IgD-negative memory B cell (primary cell): ENCODE data around the gene JHY. TPM values are rescaled to one million over a fixed set of nuclear protein-coding genes. Genes with fewer than 3 reads are reported as not detected.

Experiments
- H3K27ac Mint-ChIP-seq, 3 donors: one replicate each; pipeline ENCODE4 v1.8.0; 2020 to 2022; ENCODE audit warnings: mild to moderate bottlenecking in 3 of 3, mixed read lengths in 3 of 3, moderate library complexity in 1 of 3
- H3K27me3 Mint-ChIP-seq: one replicate; pipeline ENCODE4 v1.8.0; 2021; ENCODE audit warnings: mixed read lengths
- H3K36me3 Mint-ChIP-seq: one replicate; pipeline ENCODE4 v1.8.0; 2020; ENCODE audit warnings: mild to moderate bottlenecking, mixed read lengths
- H3K4me1 Mint-ChIP-seq, 3 donors: one replicate each; pipeline ENCODE4 v1.8.0; 2020 to 2022; ENCODE audit warnings: mixed read lengths in 3 of 3, mild to moderate bottlenecking in 1 of 3
- H3K4me3 Mint-ChIP-seq, 4 donors: one replicate each; pipeline ENCODE4 v1.8.0; 2020 to 2022; ENCODE audit warnings: mild to moderate bottlenecking in 4 of 4, mixed read lengths in 4 of 4, moderate library complexity in 3 of 4
- H3K9me3 Mint-ChIP-seq, 3 donors: one replicate each; pipeline ENCODE4 v1.8.0; 2020 to 2021; ENCODE audit warnings: mixed read lengths in 3 of 3, mild to moderate bottlenecking in 1 of 3
- polyA plus RNA-seq: library from polyadenylated mRNA; unstranded; fragments of 300-500 nt; fragmentation: Illumina TruSeq; gene quantifications from one replicate; pipeline ENCODE4 v1.2.3, GENCODE V29; 2021

JHY gene
- polyA plus RNA-seq, 1 donor from 2014 or later: 4.3 TPM

DNA sequence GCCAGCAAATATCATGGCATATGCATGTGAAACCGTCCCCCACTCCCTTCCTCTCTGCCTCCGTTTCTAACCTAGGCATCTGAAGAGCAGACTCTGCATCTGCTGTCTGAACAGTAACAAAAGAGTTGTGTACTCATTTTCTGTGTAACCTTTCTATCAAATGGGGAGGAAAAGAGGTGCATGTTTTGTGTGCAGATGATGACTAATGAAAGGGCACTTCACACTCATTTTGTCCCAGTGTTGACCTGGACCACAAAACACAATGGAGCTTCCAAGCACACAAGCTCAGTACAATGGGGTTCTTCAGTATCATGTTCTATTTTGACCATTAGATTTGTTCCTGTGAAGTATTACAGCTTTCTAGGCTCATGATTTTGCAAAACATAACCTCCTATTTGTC is 13.0 kb downstream of the JHY start:
- Mint-ChIP-seq H3K27ac (no peak overlapping the region), H3K27me3 (no peaks in the 10 kb centered on the region), H3K9me3 (no peaks in the 10 kb centered on the region), H3K4me3 (no peak overlapping the region), H3K36me3 (peaks cover 5% of the 10 kb centered on the region), H3K4me1 (peaks cover 0 to 6% (median 2%) of the 10 kb centered on the region in 3 donors)

DNA sequence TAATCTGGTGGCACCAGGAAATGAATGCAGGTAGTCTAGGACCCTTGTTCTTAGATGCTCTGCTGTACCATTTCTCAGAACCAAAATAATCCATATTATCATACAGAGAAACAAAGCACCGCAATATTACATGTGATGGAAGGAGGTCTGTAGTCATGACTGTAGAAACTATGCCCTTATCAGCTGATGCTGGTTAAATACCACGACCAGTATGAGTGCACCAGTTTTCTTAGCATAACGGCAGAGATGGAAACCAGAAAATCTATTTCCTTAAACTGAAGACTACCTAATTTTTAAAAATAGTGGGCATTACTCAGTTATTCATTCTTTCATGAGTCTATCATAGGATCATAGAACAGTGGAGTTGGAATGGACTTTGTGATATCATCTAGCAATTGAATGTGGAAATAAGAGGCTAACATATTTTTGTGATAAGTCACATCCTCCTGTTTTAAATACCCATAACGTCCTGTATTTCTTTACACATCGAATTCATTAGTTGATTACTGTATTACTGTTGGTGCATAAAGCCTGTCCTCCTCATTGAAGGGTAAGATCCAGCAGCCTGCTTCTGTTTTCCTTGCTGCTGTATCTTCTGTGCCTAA is 15.1 kb downstream of the JHY start:
- H3K27ac Mint-ChIP-seq: no peak overlapping the region
- H3K27me3 Mint-ChIP-seq: no peaks in the 10 kb centered on the region
- no peaks in the 10 kb centered on the region for H3K9me3 Mint-ChIP-seq
- H3K4me3 Mint-ChIP-seq: no peak overlapping the region
- H3K36me3 Mint-ChIP-seq: peaks cover 7% of the 10 kb centered on the region
- peaks cover 0 to 2% (median 2%) of the 10 kb centered on the region in 3 donors for H3K4me1 Mint-ChIP-seq

DNA sequence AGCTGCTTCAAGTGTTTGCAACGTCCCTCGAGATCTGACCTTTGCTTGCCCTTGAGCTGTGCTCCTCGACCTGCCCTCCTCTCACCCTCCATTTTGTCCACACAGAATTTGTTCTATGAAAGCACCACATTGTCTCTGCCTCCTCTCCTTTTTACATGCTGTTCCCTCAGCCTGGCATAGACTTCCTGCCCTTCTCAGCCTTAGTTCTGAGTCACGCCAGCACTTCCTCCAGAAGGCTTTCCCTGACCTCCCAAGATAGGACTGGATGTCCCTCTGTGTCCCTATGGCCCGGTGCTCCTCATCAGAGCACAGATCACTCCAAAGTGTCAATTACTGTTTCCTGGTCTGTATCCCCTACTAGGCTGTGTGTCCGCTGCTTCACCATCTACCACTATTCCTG is 16.2 kb downstream of the JHY start:
- no peak overlapping the region for H3K27ac Mint-ChIP-seq
- H3K4me1 Mint-ChIP-seq: peaks cover 0 to 2% (median 2%) of the 10 kb centered on the region in 3 donors
- no peak overlapping the region for H3K4me3 Mint-ChIP-seq
- no peaks in the 10 kb centered on the region for H3K27me3 Mint-ChIP-seq
- H3K9me3 Mint-ChIP-seq: no peaks in the 10 kb centered on the region
- H3K36me3 Mint-ChIP-seq: peaks cover 7% of the 10 kb centered on the region

DNA sequence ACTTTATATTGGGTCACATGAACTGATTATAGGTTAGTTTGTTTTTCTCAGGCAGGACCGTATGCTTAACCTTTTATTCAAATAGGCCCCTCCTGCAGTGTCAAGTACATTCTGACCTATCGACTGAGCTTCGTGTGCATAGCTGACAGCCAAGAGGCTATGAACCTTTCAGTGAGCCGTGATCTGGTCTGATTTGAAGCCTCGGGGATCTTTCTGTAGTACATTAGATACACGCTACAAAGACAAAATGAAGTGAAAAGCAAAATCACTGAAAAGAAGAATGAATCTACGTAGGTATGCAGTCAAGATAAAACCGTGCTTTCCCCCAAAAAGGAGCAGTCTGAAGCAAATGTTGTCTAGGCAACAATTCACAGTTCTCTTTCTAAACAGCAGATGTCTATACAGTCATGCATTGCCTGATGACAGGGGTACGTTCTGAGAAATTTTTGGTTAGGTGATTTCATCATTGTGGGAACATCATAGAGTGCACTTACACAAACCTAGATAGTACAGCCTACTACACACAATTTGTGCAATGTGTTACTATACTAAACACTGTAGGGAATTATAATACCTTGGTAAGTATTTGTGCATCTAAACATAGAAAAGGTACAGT is 18.1 kb downstream of the JHY start:
- Mint-ChIP-seq H3K4me3 (no peak overlapping the region), H3K4me1 (peaks cover 0 to 2% (median 0%) of the 10 kb centered on the region in 3 donors), H3K36me3 (peaks cover 5% of the 10 kb centered on the region), H3K9me3 (no peaks in the 10 kb centered on the region), H3K27ac (no peak overlapping the region), H3K27me3 (no peaks in the 10 kb centered on the region)

DNA sequence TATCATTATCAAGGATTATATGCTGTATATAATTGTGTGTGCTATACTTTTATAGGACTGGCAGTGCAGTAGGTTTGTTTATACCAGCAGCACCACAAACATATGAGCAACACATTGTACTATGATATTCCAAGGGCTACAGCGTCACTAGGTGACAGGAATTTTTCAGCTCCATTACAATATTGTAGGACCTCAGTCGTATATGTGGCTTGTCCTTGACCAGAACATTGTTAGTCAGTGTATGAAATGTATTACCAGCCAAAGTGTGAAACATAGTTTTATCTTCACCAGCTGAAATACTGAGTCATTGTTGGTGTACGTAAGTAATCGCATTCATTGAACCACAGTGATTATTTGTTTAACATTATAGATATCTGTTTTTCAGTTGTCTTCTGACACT is 20.4 kb downstream of the JHY start:
- Mint-ChIP-seq H3K27me3 (no peaks in the 10 kb centered on the region), H3K4me3 (no peak overlapping the region), H3K9me3 (no peaks in the 10 kb centered on the region), H3K36me3 (peaks cover 8% of the 10 kb centered on the region), H3K4me1 (peaks cover 0 to 2% (median 0%) of the 10 kb centered on the region in 3 donors), H3K27ac (peak overlapping the region in 1 of 3 donors; percentile 33)

DNA sequence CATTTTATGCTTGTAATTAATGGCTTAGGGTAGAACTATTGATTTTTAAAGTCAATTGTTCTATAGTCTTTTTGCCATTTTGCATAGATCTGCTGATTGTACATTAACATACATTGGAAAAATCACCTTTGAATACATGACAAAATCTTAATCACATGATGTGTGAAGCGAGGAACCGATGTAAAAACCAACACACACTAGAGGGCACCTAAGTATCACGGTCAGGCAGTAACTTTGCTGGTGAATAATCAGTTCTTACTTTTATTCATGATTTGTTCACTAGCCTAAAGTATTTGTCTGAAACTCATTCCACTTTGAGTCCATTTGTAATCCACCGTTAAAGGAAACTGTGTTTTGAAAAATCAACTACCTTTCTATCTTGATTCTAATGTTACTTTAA is 28.2 kb downstream of the JHY start:
- no peak overlapping the region for H3K27ac Mint-ChIP-seq
- H3K4me3 Mint-ChIP-seq: no peak overlapping the region
- peaks cover 0 to under 1% (median 0%) of the 10 kb centered on the region in 3 donors for H3K4me1 Mint-ChIP-seq
- H3K36me3 Mint-ChIP-seq: peaks cover 5% of the 10 kb centered on the region
- no peaks in the 10 kb centered on the region for H3K27me3 Mint-ChIP-seq
- no peaks in the 10 kb centered on the region for H3K9me3 Mint-ChIP-seq

DNA sequence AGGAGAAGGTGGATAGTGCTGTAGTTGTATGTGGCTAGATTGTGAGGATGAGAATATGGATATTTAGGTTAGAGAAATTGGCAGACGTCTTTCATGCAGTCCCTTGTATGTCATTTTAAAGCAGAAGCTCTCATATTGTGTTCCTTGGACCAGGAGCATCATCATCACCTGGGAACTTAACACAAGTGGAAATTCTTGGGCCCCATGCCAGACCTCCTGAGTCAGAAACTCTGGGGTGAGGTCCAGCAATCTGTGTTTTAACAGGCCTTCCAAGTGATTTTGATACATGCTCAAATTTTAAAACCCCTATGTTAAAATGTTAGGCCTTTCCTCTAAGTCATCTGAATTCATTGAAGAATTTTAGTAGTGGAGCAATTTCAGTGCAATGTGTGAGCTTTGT is 34.8 kb downstream of the JHY start:
- peak overlapping the region in 1 of 3 donors; percentile 93 for H3K27ac Mint-ChIP-seq
- peaks cover 1% of the 10 kb centered on the region for H3K27me3 Mint-ChIP-seq
- peaks cover 1% of the 10 kb centered on the region for H3K36me3 Mint-ChIP-seq
- peaks cover 0 to 2% (median 0%) of the 10 kb centered on the region in 3 donors for H3K4me1 Mint-ChIP-seq
- no peaks in the 10 kb centered on the region for H3K9me3 Mint-ChIP-seq
- no peak overlapping the region for H3K4me3 Mint-ChIP-seq

DNA sequence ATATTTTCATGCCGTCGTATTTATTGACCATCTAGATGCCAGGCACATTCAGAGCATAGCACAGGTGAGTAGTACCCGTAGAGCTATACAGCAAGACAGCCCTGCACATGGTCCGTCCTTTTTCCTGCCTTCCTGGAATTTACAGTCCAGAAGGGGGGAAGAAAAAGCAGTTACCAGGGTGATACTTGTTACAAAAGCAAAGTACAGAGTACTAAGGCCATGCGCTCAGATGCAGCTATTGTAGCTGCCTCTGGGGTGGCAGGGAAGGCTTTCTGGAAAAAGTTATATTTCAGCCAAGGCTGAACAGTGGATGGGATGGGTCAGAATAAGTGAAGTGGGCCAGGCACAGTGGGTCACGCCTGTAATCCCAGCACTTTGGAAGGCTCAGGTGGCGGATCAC is 36.2 kb downstream of the JHY start:
- Mint-ChIP-seq H3K4me3 (no peak overlapping the region), H3K36me3 (peaks cover 5% of the 10 kb centered on the region), H3K27me3 (peaks cover 1% of the 10 kb centered on the region), H3K9me3 (no peaks in the 10 kb centered on the region), H3K4me1 (peaks cover 0 to 2% (median 0%) of the 10 kb centered on the region in 3 donors), H3K27ac (no peak overlapping the region)

DNA sequence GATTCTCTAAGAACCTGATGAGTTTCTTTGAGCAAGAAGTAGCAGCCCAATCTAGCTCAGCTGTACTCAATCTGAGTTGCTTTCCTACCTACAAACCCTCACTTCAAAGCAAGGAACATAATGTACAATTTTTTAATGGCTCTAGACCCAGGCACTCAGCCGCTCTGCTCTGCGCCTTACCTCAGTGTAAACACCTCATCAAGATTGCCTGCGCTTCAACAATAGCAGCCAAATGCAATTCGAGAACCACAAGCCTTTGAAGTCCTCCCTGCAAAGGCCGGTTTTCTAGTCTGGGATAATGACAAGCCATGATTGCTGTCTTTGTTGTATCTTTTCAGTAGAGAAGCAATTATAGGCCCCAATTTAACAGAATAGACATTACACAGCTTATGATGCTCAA is 38.0 kb downstream of the JHY start:
- H3K27ac Mint-ChIP-seq: no peak overlapping the region
- peaks cover 0 to 2% (median 0%) of the 10 kb centered on the region in 3 donors for H3K4me1 Mint-ChIP-seq
- no peak overlapping the region for H3K4me3 Mint-ChIP-seq
- no peaks in the 10 kb centered on the region for H3K9me3 Mint-ChIP-seq
- peaks cover 5% of the 10 kb centered on the region for H3K36me3 Mint-ChIP-seq
- peaks cover 1% of the 10 kb centered on the region for H3K27me3 Mint-ChIP-seq

DNA sequence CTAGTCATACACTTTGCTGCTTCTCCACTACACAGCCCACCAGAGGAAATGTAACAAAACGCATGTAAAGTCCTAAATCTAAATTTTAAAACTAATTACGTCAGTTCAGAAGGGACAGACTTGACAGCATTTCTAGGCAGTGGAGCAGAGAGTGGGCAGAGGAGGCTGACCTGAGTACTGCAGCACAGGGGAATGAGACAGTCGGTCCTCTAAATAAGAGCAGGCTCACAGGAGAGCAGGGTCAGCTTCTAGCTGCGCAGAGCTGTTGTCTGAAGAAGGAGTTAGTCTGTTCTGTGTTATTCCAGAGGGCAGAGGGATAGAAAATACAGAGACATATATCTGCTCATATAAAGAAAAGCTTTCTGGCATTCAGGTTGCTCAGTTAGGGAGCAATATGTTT is 40.3 kb downstream of the JHY start:
- H3K9me3 Mint-ChIP-seq: no peaks in the 10 kb centered on the region
- no peak overlapping the region for H3K27ac Mint-ChIP-seq

DNA sequence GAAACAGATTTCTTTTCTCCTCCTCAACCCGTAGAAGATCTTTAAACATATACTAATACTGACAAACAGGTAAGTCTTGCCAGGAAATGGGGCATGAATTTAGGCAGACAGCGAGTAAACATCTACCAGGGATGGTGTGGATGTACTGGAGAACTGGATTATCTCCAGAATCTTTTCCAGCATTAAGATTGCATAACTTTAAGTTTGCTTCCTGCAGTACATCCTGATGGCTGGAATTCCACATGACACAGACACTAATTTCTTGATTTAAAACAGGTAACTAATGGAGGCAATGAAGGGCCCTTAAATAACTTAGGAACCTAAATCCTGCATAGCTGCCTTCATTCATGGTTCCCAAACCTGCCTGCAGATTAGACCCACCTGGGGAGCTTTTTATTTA is 40.7 kb downstream of the JHY start:
- H3K27me3 Mint-ChIP-seq: peaks cover 3% of the 10 kb centered on the region
- H3K27ac Mint-ChIP-seq: no peak overlapping the region
- peaks cover 5% of the 10 kb centered on the region for H3K36me3 Mint-ChIP-seq
- no peaks in the 10 kb centered on the region for H3K4me1 Mint-ChIP-seq
- no peaks in the 10 kb centered on the region for H3K9me3 Mint-ChIP-seq
- H3K4me3 Mint-ChIP-seq: no peak overlapping the region

More for the DNA sequence above, 40.3 kb downstream of the JHY start:
- H3K4me3 Mint-ChIP-seq: no peak overlapping the region
- peaks cover 3% of the 10 kb centered on the region for H3K27me3 Mint-ChIP-seq
- H3K36me3 Mint-ChIP-seq: peaks cover 5% of the 10 kb centered on the region
- H3K4me1 Mint-ChIP-seq: no peaks in the 10 kb centered on the region

DNA sequence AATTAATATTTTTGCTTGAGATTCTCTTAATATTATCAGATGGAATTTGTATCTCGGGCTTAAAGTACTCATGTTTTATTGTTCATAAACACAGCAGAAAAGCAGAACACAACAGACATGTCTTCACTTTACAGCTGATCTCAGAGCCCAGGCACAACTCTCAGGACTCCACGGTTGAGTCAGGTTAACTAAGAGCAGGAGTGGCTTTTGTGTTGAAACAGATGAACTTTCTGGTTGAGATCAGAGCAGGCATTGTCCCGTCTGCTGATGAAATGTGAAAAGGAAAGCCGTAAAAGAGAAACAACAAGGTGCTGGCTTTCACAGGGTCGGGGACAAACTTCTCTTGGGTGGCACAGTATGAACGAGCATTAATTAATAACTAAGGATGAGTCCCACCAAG is 49.0 kb downstream of the JHY start:
- peaks cover 1% of the 10 kb centered on the region for H3K27me3 Mint-ChIP-seq
- no peak overlapping the region for H3K27ac Mint-ChIP-seq
- no peak overlapping the region for H3K4me3 Mint-ChIP-seq
- peaks cover 13% of the 10 kb centered on the region for H3K36me3 Mint-ChIP-seq
- H3K4me1 Mint-ChIP-seq: no peaks in the 10 kb centered on the region
- peaks cover 0 to 3% (median 2%) of the 10 kb centered on the region in 3 donors for H3K9me3 Mint-ChIP-seq

DNA sequence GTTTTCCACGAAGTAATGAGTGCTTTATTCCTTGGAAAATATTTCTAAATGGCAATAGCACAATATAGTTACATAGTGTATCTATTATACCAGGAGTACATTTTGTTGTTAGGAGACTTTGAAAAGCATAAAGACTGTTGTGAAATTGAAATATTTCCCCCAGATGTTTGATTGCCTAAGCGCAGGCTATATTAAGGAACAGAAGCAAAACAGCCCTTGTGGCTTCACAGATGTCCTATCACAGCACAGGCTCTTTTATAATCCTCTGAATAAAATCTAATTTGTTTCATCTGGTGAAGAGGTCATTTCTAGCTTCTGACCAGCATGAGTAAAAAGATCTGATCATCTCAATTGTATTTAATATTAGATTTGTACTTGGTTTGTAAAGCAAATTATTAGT is 50.9 kb downstream of the JHY start:
- Mint-ChIP-seq H3K4me1 (no peaks in the 10 kb centered on the region), H3K27ac (no peak overlapping the region), H3K36me3 (peaks cover 13% of the 10 kb centered on the region), H3K27me3 (peaks cover 1% of the 10 kb centered on the region), H3K9me3 (peaks cover 0 to 3% (median 2%) of the 10 kb centered on the region in 3 donors), H3K4me3 (no peak overlapping the region)

DNA sequence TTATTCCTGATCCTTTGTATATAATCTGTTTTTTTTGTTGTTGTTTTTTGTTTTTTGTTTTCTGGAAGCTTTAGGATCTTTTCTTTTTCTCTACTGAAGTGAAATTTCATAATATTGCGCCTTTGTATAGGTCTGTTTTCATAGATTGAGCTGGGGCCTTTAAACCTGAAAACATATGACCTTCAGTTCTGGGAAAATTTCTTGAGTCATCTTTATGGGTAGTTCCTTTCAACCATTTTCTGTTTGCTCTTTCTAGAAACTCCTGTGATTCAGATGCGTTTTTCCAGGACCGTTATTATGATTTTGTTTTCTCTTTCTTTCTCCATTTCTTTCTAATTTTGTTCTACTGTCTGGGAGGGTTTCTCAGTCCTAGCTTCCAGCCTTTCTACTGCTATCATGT is 55.4 kb downstream of the JHY start:
- H3K4me3 Mint-ChIP-seq: no peak overlapping the region
- H3K27ac Mint-ChIP-seq: no peak overlapping the region
- H3K27me3 Mint-ChIP-seq: no peaks in the 10 kb centered on the region
- H3K4me1 Mint-ChIP-seq: no peaks in the 10 kb centered on the region
- peaks cover 0 to 3% (median 2%) of the 10 kb centered on the region in 3 donors for H3K9me3 Mint-ChIP-seq
- H3K36me3 Mint-ChIP-seq: peaks cover 5% of the 10 kb centered on the region

DNA sequence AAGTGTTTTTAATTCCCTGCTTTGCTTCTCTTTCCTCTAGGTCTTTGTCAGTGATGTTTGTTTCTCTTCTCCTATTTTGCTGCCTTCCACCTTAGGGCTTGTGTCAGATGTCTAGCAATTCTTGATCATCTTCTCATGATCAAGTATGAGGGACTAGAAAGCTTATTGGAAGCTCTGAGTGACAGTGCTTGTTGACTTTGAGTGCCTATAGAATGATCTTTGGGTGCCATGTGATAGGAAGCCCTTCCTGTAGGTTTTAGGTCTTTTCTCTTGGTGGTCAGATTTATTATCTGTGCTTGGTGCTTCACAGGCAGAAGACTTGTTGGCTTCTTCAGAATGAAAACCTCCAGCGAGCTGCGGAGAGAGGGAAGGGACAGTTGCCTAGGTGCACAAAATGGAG is 56.0 kb downstream of the JHY start:
- Mint-ChIP-seq H3K4me1 (no peaks in the 10 kb centered on the region), H3K27me3 (no peaks in the 10 kb centered on the region), H3K4me3 (no peak overlapping the region), H3K36me3 (peaks cover 5% of the 10 kb centered on the region), H3K27ac (no peak overlapping the region), H3K9me3 (peaks cover 0 to 3% (median 2%) of the 10 kb centered on the region in 3 donors)

DNA sequence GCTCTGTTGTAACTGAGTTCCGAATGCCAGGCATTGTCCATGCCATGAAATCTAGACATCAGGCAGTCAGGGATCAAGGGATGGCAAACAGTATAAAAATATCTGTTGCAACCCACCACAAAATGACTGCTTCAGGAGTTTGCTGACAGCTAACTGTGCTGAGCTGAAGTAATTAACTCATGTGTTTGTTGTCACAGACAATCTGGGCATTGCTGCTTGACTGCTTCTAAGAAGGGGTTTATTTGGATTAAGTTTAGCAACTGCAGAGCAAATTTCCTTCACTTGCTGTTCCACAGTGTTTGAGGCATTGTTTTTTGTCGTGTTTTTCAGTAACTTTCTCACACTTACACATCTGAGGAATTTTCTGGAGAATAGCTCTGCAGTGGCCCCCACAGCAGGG is 68.7 kb downstream of the JHY start:
- Mint-ChIP-seq H3K27me3 (peaks cover 2% of the 10 kb centered on the region), H3K4me1 (peaks cover 0 to 1% (median 0%) of the 10 kb centered on the region in 3 donors), H3K36me3 (peaks cover 12% of the 10 kb centered on the region), H3K4me3 (no peak overlapping the region), H3K9me3 (no peaks in the 10 kb centered on the region), H3K27ac (no peak overlapping the region)
